ELF-1 (cell line): ENCODE results near the gene CHCHD3.

ENCODE experiments used
- DNase-seq: peaks from one replicate; pipeline ENCODE4 v3.0.0-alpha.2; 2016; ENCODE audit warnings: low read depth, low spot score

The CHCHD3 gene

GRCh38 chr7:133079296-133079695 lies 2.6 kb downstream of the CHCHD3 start:
- no peak for DNase-seq

- no peak for DNase-seq
These were observed 4.5 kb downstream of the CHCHD3 start for GRCh38 chr7:133077394-133077793.

GRCh38 chr7:133076142-133076541 lies 5.7 kb downstream of the CHCHD3 start:
- no peak for DNase-seq

DNA sequence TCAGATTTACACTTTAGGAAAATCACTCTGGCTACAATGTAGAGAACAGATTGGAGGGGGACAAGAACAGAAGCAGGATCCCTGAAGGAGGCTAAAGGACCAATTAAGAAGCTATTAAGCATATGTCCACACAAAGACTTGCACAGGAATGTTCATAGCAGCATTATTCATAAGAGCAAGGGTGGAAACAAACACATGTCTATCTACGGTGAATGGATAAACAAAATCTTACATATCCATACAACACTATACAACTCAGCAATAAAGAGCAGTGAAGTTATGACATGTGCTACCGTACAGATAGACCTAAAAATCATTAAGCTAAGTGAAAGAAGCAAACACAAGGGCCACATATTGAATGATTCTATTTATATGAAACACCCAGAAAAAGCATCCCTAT lies 10.4 kb downstream of the CHCHD3 start:
- DNase-seq: no peak

- no peak for DNase-seq
These were observed 11.3 kb downstream of the CHCHD3 start for GRCh38 chr7:133070562-133070961.

DNA sequence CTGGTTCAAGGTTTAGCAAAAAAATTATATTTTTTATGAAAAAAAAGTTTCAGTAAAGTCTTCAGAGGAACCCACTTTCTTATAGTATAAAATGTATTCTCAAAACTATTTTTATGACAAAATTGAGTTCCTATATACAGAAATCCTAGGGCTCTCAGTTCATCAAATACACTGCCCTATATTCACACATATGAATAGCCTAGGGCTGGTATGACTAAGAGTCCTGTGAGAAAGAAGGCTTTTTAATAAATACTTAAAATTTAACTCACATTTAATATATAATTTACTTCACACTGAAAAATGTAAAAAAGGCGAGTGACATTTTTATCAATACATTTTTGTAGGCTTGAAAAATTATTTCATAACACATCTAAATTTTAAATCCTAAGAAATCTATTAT lies 16.6 kb downstream of the CHCHD3 start:
- DNase-seq: no peak

GRCh38 chr7:133064082-133064820 lies 17.6 kb downstream of the CHCHD3 start:
- no peak for DNase-seq

GRCh38 chr7:133061792-133062191 lies 20.1 kb downstream of the CHCHD3 start:
- no peak for DNase-seq

GRCh38 chr7:133061357-133061756 lies 20.5 kb downstream of the CHCHD3 start:
- DNase-seq: no peak

- no peak for DNase-seq
These were observed 21.9 kb downstream of the CHCHD3 start for GRCh38 chr7:133060004-133060403.

DNA sequence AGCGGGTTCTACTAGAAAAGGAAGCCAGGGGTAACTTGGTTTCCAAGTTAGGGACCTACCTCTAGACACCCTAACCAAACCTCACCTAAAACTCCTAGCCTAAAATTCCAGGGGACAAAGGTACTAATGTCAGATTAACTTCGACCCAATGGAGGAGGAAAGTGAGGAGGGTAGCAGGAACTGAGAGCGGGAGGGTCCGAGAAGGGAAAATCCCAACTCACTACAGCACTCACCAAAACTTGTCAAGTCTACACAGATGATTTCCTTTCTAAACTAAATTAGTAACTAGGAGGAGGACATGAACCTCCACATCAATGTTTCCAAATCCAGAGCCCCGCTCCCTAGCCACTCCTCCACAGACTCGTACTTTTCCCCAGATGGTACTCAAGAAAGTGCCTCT lies 22.6 kb downstream of the CHCHD3 start:
- DNase-seq: no peak

DNA sequence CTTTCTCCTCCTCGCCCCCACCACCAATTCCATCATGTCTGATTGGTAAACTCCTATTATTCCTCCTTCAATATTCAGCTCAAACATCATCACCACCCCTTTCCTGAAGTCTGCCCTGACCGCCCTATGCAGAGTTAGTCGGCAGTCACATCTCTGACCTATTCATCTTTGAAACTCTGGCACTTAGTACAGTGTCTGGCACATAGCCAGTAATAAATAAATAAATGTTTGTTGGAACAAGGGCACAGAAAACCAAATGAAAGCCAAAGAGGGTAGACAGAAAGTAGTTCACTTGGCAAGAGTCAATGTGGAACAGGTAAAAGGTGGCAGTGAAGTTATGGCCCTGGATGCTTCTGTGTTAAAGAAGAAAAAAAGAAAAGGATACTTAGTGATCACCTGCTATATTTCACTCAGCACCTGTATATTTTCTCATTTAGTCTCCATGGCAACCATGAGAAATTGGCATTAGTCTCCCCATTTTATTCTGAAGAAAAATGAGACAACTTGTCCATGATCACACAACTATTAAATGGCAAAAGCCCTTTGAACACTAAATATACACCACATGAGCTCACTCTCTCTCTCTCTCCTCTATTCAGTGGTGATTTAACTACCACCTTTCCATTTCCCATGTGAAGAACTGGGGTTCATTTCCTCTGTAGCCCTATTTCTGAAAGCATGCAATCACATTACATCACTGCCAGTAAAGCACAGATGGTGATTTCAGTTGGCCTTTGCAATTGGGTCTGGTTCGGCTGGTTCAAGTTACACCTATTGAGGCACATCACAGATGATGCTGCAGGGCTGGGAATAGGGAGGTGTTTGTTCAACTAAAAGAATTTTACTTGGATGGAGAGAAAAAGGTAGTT lies 25.3 kb downstream of the CHCHD3 start:
- DNase-seq: no peak

DNA sequence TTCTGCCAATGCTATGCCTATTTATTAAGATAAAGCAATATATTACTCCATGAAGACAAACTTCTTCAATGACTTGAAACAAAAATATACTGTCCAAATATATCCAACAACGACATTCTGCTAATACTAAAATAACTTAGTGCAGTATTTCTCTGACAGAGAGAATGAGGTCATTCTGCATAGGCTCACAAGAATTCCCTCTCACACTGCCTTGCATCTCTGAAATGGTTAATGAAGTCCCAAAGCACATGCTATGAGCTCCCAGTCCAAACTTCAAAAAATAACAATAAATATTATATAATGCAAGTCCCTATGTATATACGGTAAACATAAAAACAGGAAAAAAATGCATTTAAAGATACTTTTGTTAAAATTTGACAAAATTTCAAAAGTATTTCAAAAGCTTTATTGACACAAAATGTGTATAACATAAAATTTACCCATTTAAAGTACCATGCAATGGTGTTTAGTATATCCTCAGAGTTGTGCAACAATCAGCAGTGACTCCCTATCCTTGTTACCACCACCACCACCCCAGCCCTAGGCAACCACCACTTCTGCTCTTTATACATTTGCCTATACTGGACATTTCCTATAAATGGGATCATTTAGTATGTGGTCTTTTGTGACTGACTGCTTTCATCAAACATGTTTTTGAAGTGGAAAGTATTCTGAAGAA lies 27.6 kb downstream of the CHCHD3 start:
- no peak for DNase-seq

DNA sequence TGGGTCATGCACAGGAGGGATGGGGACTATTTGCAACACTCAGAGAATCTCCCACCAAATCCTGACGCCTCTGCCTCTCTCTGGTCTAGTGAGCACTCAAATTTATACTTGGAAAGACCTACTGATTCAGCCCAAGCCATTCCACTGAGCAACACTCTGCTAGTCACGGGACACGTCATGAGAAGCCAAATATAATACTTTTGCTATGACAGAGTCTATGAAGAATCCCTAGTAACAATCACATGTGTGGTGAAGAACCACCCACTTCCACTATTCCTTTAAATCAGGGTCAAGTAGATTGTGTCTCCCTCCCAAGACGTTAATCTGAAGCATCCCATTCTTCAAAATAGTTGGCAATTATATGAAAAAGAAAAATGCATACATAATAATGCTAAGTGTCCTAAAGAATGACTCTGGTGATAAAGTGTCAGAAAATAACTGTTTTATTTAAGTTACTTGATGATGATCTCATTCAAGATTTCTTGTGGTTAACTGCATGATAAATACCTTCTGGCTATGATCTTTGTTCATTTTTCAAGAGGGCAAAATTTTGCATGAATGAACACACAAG lies 28.5 kb downstream of the CHCHD3 start:
- no peak for DNase-seq

DNA sequence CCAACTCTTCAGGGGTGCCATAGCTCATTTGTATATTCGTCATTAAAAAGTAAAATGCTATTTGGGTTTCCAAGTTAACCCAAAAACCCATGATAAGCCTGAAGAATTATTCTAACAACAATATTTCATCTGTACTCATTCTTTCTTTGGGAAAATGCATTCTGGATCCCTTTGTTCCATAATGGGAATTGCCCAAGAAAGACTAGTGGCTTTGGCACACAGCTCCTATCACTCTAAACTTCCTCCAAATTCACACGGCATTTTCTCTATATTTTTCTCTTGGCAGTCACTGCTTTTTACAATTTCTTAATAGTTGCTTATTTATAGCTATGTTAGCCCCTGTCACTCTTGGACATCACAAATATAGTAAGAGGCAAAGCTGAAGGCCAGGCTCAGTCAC lies 29.1 kb downstream of the CHCHD3 start:
- no peak for DNase-seq

DNA sequence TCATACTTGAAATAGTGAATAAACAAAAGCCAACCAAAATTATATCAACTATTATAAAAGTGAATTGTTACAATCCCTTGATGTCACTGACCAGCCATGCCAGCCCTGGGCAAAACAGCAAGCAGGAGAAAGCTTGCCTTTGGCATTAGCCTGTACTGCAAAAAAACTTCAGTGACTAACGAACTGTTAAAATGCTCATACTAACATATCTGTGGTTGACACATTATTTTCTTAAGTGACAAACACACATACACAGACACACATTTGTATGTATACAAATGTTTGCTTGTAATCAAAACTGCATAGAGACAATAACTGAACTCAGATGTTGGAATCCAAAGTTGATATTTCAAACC lies 29.5 kb downstream of the CHCHD3 start:
- DNase-seq: no peak

GRCh38 chr7:133051719-133052400 lies 30.0 kb downstream of the CHCHD3 start:
- no peak for DNase-seq

GRCh38 chr7:133051066-133051465 lies 30.8 kb downstream of the CHCHD3 start:
- no peak for DNase-seq

DNA sequence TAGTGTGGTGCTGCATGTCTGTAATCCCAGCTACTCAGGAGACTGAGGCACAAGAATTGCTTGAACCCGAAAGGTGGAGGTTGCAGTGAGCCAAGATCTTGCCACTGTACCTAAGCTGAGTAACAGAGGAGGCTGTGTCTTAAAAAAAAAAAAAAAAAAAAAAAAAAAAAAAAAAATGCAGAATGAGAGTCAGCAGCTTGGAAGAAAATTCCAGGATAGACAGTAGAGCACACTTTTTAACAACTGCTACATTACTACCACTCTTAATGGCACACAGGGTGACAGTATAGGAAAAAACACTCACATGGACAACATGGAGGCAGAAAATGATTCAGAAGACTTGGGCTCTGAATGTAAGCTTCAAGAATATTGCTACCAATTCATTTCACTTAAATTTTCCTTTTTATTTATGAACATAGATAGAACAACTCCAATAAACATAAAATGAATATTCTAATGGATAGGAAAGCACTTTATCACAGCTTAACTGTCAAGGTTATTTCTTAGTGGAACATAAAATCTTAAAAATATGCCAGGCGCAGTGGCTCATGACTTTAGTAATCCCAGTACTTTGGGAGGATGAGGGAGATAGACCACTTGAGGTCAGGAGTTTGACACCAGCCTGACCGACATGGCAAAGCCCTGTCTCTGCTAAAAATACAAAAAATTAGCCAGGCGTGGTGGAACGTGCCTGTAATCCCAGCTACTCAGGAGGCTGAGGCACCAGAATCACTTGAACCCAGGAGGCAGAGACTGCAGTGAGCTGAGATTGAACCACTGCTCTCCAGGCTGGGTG lies 31.5 kb downstream of the CHCHD3 start:
- DNase-seq: no peak

- DNase-seq: no peak
These were observed 33.3 kb downstream of the CHCHD3 start for GRCh38 chr7:133048589-133048988.

GRCh38 chr7:133047321-133047720 lies 34.6 kb downstream of the CHCHD3 start:
- DNase-seq: no peak
